CD4-positive, alpha-beta T cell treated with Interleukin-15 for 1 hour (primary cell): ENCODE results near the gene SPNS2.

ENCODE experiments used
- DNase-seq: peaks from one replicate; pipeline ENCODE4 v3.0.0-alpha.2; 2020

Gene SPNS2

DNA sequence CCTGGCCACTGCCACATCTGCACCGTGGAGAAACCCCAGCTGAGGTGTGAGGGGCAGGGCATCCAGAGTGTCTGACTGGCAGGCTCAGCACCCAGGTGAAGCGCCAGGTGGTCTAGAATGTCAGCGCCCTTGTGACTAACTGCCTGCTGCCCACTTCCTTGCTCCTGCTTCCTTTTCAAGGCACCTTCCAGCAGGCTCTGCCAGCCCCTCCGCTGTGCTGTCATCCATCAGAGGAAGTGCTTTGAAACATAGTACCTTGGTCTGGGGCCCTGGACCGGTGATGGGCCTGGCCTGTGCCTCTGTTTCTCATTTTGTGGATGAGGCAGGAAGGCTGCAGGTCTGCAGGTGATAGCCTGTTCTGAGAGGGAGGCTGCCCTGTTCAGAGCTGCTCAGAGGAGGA lies 5.5 kb downstream of the SPNS2 start:
- DNase-seq, result no peak

DNA sequence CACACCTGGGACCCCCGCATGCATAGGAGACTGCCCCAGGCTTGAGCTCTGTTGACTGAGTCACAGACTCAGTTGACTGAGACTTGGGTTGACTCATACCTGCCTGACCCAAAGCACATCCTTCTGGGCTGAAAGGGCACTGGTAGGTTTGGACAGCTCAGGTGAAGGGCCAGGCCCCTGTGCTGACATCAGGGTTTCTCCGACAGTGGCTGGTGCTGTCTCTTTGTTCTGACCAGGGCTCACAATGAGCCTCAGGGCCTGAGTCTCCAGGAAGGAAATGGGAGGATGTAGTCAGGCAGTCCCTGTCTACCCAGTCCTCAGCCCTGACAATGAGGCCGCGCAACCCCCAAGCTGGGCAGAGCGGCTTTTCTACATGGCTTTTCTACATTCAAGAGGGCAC lies 6.5 kb downstream of the SPNS2 start:
- no peak for DNase-seq

DNA sequence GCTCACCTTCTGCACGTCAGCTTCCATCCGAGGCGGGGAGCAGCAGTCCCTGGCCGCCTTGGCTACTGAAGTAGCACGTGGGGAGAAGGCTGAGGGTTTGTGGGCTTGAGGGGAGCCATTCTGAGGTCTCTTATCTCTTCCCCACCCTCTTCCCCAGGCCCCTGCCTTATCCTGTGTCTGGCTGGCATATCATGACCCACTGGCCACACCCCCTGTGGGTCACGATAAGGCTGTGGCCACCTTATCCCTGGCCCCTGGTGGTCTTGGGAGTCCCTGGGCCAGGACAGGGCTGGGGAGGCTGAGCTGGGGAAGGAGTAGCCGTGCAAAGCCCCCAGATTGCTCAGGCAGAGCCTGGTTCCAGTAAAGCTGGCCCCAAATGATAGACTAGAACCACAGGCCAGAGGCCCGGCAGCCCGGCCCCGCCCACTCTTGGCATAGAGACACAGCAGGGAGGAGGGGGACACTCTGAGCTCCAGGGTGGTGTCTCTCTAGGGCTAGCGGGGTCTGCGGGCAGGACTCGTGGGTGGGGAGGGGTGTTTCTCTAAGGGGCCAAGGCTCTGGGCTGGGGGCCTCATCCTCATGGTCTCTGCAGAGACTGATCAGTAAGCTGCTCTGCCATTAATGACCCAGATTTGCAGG lies 7.6 kb downstream of the SPNS2 start:
- DNase-seq, result no peak

DNA sequence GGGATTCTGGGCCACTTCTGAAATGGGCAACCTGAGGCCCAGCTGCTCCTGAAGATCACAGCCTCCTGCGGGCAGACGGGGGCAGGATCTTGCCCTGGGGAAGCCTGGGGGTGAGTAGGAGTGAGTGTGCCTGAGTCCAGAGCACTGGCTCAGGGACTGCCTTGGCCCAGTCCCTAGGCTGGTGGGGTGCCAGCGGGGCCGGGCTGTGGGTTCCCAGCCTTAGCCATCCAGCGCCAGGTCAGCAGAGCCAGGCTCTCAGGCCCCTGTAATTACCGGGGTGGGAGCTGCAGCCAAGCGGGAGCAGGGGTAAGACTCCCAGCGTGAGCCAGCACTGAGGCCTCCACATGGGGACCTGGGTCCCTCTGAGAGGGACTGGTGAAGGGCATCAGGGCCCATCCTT lies 8.2 kb downstream of the SPNS2 start:
- no peak for DNase-seq

DNA sequence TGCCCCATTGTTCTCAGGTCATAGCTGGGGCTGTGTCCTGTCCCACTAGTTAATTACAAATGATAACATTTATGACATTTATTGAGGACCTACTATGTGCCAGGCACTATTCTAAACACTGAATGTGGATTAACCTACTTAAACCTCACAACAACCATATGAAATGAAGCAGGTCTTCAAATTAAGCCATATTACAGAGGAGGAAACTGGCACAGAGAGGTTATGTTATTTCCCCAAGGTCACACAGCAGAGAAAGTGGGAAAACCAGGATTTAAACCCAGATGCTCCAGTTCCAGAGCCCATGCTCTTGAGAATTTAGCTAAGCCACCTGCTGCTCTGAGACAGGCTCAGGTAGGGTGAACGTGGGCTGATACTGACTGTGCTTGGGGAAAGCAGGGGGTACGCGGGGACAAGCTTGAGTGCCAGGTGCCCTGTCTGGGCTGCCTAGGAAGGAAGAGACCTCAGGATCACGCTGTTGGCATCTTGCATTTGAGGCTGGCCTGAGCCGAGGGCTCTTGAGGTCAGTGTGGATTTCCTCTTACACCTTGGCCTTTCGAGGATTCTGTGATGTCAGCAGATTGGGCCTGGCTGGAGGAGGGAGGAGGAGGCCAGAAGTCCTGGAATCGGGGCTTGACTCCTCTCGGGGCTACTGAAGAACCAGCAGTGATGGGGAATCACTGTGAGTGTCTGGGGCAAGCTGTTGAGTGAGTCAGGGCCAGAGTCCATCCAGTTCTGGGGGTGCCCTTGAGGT lies 8.9 kb downstream of the SPNS2 start:
- no peak for DNase-seq

DNA sequence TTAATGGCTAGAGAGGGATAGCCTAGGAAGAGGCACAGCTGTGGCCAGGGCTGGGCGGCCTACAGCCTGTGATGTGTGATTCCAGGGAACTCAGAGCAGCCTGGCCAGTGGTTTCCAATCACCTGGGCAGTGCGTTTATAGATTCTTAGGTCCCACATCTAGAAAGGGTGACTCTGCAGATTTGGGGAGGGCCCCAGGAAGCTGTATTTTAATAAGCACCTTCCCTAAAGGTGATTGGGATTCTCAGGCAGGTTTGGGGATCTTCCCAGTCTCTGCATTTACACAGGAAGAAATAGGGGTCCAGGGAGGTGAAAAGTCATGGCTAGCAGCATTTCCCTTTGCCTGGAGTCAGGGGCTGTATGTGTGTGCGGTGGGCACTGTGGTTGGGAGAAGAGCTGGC lies 9.5 kb downstream of the SPNS2 start:
- no peak for DNase-seq

DNA sequence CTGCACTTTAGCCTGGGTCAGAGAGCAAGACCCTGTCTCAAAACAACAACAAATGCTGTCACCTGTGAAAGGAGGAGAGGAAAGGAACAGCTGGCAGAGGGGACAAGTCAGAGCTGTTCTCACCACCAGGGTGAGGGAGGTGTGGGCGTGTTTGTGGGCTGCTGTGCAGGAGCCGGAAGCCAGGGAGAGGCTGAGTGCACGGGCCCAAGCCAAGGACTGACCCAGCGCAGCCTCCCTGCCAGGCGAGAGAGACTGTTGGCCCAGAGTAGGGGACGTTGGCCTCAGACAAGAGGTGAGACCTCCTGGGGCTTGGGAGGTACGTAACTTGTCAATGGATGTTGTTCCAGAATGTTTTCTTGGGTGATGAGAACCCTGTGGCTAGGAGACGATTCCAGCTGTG lies 10.7 kb downstream of the SPNS2 start:
- DNase-seq, result no peak

DNA sequence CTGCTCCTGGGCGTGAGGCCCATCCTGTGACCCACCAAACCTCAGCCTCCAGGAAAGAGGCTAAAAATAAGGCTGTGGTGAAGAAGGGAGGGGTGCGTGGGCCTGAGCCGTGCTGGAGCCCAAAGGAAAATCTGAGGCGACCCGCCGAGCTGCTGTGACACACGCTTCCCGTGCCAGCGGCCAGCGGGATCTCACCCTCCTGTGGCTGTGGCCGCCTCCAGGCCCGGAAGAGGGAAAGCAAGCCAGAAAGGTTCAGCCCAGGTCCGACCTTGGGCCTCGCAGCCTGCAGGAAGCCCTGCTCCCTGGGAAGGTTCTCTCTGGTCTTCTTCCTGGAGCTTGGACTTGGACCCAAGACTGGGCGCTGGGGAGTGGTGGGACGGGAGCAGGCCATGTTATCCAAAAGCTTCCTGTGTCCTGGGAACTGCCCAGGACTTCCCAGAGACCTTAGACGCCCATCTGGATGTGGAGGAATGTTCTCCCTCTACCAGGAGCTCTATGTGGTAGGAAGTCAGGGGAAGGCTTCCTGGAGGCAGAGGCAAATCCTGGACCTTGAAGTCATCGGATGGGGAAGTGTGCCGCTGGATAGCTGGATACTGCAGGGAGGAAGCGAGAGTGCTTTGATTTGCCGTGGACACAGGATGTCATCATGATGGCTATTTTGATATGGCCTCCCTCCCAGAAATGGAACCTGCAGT lies 11.4 kb downstream of the SPNS2 start:
- DNase-seq, result no peak

DNA sequence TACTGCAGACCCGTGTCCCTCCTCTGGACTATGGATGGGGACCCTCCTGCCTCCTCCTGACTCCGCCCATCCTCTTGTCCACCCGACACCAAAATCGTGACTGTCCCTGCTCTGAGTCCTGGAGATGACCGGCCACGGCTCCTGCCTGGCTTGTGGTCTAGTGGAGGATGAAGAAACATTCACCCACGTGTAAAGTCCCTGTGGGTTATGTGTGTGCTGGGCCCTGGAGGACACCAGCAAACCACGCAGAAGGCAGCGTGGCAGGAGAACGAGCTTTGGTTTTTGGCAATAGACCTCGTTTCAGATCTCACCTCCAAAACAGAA lies 11.9 kb downstream of the SPNS2 start:
- DNase-seq, result no peak

DNA sequence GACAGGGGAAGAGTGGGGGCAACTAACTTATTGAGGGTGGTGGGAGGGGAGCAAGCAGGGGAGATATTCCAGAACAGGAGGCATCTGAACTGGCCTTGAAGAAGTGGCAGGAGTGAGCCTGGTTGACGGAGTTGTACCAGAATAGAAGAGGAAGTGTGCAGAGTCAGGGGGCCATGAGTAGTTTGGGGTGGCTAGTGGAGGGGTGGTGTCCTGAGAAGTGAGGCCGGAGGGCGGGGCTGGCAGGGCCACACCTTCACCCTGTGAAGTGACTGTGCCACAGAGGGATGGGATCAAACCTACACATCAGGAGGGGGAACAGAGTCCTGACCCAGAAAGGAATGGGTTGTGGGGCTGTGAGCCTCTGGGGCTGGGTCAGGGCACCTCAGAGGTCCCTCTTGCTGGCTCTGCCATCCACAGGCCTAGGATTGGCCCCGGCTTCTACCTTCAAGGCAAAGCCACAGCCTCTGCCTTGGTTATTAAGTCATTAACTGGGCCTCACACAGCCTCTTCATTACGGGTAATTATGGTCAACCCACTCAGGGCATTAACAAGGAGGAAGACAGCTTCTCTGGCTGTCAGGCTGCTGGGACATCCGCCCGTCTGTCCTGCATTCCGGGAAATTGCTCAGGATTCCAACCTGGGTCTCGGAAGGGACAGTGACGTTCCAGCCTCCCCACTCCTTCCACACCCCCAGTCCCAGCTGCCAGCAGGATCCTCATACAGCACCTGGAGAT lies 12.7 kb downstream of the SPNS2 start:
- DNase-seq, result no peak

DNA sequence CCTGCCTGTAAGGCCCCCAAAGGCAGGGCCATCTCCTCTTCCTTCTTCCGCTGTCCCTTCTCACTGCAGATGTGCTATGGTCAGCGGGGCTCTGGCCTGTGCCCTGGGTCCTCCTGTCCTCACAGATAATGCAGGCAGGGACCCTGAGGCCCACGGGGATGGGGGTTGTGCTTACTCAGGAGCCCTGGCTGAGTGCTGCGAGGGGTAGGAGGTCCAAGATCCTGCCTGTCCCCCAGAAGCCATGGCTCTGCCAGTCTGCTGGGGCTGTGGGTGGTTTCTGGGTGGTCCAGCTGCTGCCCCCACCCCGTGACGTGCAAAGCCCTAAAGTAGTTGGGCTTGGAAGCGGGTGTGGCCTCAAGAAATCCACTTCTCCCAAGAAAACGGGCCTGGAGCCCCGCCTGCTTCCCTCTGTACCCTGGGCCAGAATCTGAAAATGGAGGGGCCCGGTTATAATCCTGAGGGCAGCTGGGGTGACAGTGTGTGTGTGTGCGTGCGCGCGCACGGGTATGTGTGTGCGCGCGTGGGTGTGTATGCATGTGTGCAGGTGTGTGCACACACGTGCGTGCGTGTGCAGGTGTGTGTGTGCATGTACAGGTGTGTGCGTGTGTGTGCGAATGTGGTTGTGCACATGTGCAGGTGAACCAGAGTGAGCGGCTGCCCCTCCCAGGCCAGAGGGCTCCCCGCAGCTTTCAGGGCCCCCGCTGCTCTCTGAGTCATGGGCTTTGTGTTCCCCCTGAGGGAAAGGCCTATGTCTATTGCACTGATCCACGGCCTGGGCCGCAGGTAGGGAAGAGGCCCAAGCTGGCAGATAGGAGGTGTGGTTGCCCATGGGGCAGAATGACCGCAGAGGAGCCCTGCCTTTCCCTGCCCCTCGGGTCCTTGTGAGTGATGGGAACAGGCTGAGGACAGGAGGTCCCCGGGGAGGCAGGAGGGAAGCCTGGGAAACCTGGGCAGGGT lies 13.8 kb downstream of the SPNS2 start:
- no peak for DNase-seq

DNA sequence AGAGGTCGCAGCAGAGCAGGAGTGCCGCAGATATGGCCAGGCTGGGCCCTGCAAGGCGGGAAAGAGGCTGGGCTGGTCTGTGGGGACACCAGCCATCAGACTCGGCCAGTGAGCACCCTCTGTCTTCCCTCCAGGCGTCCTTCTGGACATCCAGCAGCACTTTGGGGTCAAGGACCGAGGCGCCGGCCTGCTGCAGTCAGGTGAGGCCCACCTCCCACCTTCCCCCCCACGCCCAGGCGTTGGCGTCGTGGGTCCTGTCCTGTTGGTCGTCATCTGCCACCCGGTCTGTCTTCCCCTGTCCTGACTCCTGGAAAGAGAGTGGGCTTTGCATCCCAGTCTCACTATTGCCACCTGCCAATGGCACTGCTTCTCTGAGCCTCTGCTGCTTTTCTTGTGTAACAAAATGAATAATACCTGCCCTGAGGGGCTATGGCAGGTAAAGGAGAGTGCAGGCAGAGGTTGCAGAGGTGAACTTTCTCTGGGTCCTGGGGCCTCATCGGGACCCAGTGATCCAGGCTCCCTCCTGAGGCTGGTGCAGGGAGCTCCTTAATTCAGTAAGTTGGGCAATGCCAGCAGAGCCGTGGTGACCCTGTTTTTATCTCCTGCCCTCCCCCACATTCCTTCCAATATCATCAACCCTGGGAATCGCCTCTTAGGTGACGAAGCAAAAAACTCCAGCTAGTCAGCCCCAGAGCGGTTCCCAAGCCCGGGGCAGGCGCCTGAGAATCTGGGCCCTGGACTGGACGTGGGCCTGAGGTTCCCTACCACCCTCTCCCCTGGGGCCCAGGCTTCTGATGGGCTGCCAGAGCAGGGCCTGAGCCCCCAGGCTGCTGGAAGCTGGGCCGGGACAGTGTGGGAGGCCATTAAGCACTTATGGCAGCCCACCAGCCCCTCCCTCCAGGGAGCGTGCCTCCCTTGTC lies 14.7 kb downstream of the SPNS2 start:
- no peak for DNase-seq

DNA sequence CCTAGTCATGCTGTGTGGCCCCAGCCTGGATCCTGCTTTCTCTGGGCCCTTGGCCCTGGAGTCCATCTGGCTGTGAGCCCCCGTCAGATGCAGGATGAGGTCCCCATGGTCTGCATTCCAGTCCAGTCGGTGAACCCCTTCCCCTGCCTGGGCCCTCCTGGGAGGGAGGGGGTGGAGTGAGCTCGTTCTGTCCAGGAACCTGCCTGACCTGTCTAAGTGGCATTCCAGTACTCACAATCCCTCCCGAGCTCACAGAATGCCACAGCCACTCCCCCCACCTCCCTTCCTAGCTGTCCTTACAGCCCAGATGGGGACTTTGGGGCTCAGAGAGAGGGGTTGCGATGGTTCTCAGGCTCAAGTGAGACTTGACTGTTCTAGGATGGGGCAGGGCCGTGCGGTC lies 15.5 kb downstream of the SPNS2 start:
- no peak for DNase-seq

DNA sequence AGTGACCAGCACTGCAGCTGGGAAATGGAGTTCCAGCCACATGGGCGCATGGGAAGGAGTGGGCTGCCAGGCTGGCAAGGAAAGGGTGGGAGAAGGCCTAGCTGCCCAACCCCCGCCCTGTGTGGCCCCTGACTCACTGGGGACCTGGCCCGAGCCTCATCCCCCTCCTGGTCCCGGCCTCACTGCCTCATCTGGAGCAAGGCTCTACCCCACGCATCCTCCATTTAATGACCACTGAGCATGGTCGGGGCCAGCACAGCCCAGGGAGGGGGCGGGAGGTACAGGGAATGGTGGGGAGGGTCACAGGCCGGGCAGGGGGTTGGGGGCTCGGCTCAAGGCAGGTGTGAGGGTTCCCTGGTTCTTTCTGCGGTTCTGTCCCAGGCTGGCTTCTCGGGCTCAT lies 16.1 kb downstream of the SPNS2 start:
- no peak for DNase-seq

DNA sequence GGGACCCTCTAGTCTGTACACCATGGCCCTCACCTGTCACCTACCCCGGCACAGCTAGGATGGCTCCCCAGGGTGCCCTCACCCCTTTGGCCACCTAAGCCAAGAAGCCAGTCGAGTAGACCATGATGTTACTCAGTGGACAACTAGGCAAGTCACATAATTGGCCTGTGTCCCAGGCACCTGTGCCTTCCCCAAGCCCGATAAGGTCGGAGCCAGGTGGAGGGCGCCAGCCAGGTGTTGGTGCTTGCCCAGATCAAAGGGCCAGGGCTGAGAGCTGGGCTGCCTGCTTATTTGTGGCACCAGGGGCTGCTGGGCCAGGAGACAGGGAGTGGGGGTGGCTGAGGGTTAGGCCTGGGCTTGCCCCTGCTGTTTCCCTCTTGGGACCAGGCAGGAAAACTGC lies 16.8 kb downstream of the SPNS2 start:
- no peak for DNase-seq

DNA sequence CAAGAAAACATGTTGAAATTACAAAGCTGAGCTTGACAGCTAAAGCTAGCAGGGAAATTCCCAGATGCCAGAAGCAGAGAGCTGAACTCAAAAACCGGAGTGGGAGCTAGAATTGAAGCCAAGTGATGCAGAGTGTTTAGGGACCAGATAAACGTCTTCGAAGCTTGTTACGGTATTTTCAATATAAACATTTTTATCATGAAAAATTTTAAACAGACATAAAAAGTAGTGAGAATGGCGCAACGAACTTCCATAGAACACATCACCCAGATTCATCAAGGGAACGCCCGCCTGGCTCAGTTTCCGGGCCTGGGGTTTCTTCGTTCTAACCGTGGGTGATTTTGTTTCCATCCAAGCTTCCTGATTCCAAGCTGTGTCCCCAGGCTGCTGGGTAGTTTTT lies 18.1 kb downstream of the SPNS2 start:
- DNase-seq, result no peak

DNA sequence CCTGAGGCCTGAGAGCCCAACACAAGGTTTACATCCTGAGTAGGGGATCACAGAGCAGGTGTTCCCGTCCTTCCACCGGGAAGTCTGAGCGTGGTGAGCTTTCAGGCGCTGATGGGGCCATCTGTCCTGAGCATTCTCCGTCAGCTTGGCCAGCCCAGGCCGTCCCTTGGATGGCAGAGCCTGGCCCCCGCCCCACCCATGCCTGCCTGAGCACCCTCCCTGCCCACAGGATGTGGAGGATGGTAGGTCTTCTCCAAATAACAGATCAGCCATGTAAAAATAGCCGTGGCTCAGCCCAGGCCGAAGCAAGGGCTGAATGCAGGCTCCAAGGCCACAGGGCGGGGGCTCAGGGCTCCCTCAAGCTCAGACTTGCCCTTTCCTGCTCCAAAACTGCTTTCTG lies 20.2 kb downstream of the SPNS2 start:
- DNase-seq, result no peak

DNA sequence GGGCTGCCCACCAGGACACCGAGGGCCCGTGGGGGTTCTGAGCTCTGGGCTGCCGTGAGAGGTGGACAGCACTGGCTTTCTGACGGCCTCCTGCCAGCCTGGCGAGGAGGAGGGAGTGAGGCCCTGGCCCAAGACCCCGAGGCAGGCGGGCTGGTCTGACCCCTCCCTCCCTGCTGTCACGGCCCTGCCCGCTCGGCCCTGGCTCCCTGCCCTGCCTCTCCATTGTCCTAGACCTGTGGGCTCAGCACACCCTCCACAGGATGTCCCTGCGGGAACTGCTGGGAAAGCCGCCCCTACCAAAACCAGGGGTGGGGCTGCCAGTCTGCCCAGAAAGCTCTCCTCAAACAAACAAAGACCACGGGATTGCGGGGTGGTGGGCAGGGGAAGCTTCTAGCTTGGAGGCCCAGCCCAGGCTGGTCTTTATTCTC lies 20.7 kb downstream of the SPNS2 start:
- DNase-seq, result no peak

DNA sequence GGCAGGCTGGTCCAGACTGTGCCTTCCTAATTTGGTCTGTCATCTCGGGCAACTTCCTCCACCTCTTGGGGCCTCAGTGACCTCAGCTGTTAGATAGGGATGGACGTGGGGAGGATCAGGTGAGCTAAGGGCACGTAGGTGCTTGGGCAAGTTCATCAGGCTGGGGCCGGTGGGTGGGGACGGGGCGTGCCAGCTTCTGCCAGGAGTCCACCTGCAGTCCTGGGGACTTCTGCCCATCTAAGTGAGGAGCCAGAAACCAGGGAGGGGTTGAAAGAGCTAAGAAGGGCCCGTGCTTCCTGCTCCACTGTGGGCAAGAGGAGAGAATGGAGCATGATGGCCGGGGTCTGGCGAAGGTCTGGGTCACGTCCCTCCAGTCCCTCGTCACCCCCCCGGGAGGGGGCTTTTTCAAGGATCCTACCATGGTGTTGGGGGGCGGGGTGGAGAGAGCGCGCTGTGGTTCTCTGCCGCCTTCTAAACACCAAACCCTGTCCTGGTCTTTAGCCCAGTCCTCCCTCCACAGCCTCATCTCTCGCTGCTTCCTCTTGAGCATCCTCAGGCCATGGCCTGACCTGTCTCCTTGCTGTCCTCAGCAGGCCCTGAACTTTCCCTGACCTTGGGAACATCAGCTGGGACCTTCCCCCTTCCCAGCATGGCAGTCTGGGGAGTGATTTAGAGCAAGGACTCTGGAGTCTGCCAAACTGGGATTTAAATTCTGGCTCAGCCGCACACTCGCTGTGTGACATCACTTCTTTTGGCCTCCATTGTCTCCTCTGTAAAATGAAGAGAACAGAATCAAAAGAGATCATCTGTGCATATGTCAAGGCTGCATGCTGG lies 21.6 kb downstream of the SPNS2 start:
- DNase-seq, result no peak

DNA sequence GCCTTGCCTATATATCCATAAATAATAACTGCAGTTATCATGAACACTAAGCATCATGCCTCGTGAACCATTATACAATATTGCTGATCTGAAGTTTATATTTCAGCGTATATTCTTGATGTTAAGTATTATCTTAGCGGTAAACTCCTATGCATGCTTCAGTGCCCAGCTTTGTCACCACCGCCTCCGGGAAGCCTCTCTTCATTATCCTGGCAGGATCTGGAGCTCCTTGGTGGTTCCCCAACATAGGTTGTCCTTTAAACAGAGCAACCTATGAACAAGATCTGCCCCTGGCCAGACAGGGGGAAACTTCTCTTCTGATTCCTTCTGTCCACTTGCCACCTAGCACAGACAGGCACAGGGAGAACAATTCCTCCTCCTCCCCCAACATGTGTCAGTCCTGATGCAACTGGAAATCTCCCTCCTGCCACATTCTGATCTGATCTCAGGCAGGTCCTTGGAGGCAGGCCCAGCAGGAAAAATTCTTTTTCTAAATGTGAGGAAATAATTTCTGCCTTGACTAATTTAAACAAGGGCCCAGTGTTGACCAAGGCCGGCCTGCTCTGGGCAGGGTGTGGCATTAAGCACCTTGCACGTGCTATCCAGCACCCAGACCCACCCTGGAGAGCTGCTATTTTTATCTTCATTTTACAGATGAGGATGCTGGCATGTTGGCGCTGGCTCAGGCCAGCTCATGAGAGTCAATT lies 22.4 kb downstream of the SPNS2 start:
- no peak for DNase-seq
